Measurements from ENCODE around the gene SPACA4.

SPACA4 gene

DNA sequence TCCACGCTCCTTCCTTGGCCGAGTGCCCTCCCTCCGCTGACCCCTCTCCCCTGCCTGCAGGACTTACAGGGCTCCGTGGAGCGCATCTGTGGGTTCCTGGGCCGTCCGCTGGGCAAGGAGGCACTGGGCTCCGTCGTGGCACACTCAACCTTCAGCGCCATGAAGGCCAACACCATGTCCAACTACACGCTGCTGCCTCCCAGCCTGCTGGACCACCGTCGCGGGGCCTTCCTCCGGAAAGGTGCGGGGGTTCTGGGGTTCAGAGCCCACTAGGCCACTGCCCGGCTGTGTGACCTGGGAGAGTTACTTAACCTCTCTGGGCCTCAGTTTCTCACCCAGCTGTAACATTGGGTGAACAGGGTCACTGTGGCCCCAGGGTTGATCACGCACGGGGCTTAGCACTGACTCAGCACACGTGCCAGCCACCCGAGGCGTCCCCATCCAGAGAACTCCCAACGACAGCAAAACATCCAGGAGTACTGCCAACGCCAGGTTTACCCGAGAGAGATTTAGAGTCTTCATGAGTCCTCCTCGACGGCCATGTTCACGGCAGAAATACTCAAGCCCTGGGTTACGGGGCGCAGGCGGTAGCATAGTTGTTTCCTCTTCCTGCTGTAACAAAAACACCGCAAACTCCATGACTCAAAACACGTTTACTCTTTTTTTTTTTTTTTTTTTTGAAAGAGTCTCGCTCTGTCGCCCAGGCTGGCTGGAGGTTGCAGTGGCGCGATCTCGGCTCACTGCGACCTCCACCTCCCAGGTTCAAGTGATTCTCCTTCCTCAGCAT is 9.7 kb upstream of the SPACA4 start:
- DNase-seq (ENCODE audit: low spot score): no peak

DNA sequence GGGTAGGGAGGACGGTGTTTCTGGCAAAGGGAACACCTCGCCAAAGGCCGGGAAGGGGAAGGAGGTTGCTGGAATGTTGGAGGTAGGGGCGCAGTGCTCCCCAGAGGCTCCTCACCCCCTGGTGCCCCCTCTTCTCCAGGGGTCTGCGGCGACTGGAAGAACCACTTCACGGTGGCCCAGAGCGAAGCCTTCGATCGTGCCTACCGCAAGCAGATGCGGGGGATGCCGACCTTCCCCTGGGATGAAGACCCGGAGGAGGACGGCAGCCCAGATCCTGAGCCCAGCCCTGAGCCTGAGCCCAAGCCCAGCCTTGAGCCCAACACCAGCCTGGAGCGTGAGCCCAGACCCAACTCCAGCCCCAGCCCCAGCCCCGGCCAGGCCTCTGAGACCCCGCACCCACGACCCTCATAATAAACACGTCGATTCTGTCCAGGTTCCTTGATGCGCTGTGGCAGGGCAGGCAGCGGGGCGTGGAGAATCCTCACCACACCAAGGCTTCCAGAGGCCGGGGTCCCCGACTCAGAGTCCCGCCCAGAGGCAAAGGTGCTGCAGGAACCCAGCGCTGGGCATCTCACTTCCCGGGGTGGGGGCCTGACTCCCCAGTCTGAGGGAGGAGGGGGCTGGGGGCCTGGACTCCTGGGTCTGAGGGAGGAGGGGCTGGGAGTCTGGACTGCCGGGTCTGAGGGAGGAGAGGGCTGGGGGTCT is 7.4 kb upstream of the SPACA4 start:
- DNase-seq (ENCODE audit: low spot score): no peak

DNA sequence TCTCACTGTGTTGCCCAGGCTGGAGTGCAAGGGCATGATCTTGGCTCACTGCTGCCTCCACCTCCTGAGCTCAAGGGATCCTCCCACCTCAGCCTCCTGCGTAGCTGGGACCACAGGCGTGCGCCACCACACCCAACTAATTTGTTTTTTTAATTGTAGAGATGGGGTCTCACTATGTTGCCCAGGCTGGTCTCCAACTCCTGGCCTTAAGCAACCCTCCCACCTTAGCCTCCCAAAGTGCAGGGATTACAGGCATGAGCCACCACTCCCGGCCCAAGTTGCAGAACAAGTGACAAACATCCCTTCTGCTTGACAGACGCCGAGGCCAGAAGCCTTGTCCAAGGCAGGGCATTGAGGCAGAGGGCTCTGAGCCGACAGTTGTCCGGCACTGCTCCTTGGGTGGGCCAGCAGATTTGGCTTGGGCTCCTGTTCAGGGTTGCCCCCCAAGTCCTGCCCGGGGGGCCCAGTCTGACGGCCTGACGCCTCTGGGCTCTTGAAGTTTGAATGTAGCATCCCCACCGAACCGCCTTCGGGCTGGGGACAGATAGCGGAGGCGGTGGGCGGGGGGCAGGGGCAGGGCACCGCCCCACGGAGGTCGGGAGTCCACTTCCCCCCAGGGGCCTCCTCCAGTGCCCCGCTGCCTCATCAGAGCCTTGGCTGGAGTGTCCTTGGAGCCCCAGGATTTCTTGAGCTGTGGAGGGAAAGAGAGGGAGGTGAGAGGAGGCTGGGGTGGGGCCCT is 5.7 kb upstream of the SPACA4 start:
- no peak for DNase-seq (ENCODE audit: low spot score)

- DNase-seq (ENCODE audit: low spot score): no peak
Measured at GRCh38 chr19:48603001-48603400, 3.5 kb upstream of the SPACA4 start.

DNA sequence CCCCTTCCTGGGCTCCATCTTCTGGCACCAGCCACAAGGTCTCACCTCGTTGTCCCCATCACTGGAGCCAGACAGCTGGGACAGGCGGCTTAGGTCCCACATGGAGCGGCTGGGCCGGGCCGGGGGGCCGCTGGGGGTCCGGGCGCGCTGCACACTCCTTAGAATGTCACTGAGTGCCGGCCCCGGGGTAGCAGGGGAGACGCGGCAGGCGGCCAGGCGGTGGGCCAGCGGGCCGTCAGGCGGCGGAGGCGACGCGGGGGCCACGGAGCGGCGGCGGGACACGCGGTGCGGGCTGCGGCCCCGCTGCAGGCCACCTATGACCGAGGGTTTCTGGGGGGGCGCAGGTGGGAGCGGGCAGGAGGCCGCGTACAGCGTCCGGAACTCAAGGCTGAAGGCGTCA is 3.1 kb upstream of the SPACA4 start:
- no peak for DNase-seq (ENCODE audit: low spot score)

DNA sequence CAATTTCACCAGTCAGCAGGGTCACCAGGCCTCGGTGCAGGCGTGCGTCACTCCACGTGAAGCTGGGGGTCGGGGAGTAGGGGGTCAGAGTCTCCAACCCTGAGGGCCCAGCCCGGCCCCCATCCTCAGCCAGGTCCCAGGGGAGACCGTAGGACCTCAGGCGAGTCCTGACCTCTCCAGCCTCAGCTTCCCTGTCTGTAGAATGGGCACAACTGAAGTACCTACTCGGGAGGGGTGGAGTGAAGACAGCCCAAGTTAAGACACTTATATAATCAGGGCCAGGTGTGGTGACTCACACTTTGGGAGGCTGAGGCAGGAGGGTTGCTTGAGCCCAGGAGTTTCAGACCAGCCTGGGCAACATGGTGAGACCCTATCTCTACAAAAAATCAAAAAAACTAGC is 2.7 kb upstream of the SPACA4 start:
- no peak for DNase-seq (ENCODE audit: low spot score)

- DNase-seq (ENCODE audit: low spot score): no peak
Measured at GRCh38 chr19:48607359-48607755, 815 bp downstream of the SPACA4 start.

DNA sequence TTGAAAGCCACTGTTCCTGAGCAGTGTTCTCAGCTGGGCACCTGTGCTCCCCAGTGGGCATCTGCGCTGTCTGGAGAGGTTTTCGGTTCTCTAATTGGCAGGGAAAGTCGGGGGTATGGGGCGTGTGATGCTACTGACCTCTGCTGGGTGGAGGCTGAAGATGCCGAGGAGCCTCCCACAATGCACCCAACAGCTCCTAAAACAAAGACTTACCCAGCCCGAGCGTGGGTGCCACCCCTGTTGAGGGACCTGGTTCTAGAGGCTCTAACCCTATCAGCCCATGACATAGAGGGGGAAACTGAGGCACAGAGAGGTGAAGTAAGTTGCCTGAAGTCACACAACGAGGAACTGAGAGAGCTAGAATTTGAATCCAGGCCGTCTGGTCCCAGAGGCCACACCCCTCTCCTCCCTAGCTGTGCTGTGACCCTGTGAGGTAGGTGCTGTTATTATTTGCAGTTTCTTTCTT is 2.3 kb downstream of the SPACA4 start:
- DNase-seq (ENCODE audit: low spot score): peak; percentile 91

- DNase-seq (ENCODE audit: low spot score): no peak
Measured at GRCh38 chr19:48609571-48610108, 3.1 kb downstream of the SPACA4 start.

DNA sequence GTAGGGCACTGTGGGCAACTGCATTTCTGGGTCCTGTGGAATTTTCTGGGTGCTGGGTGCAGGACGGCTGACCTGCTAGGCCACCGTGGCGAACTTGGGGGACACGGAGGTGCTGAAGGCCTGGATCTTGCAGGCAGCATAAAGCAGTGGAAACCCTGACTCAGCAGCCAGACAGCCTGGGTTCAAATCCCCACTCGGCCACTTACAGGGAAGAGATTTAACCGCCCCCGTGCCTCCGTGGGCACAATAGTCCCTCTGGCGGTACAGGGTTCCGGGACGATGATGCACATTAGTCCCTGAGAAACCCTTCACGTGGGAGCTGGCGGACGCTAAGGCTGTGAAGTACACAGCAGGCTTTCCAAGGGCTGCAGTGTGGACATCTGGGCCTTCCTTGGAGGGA is 5.3 kb downstream of the SPACA4 start:
- no peak for DNase-seq (ENCODE audit: low spot score)

DNA sequence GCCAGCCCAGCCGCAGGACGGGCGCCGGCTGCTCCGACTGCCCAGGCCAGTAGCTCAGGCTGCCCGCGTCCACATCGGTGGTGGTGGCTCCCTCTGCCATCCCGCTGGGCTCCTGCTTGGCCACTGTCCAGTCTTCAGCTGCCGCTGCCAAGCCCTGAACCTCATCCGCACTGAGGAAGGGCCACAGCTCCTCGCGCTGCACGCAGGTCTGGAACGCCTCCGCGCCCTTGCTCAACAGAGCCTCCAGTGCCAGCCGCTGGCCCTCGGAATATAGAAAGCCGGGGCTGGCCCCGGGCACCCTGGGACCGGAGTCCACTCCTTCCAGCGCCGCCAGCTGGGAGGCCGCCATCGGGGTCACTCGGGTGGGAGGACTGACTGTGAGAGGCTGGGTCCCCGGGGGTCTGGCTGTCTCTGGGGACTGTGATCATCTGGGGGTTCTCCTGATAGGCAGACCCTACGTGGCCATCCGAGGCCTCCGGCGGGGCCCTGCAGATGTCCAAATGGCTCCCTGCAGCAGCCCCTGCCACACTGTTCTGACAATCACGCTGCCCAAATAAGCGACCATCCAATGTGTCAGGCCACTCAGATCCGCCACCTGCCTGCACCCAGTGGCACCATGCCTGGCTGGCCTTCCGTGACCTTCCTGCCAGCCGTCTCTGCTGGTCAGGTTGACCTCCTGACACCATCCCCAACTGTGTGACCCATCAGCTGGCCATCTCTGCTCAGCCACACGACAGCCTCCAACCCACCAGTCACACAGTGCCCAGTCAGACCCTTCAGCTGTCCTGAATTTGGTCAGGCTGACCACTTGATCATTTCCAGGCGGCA is 6.7 kb downstream of the SPACA4 start:
- DNase-seq (ENCODE audit: low spot score): no peak

- peak; percentile 47 for DNase-seq (ENCODE audit: low spot score)
Measured at GRCh38 chr19:48613852-48614435, 7.4 kb downstream of the SPACA4 start.

DNA sequence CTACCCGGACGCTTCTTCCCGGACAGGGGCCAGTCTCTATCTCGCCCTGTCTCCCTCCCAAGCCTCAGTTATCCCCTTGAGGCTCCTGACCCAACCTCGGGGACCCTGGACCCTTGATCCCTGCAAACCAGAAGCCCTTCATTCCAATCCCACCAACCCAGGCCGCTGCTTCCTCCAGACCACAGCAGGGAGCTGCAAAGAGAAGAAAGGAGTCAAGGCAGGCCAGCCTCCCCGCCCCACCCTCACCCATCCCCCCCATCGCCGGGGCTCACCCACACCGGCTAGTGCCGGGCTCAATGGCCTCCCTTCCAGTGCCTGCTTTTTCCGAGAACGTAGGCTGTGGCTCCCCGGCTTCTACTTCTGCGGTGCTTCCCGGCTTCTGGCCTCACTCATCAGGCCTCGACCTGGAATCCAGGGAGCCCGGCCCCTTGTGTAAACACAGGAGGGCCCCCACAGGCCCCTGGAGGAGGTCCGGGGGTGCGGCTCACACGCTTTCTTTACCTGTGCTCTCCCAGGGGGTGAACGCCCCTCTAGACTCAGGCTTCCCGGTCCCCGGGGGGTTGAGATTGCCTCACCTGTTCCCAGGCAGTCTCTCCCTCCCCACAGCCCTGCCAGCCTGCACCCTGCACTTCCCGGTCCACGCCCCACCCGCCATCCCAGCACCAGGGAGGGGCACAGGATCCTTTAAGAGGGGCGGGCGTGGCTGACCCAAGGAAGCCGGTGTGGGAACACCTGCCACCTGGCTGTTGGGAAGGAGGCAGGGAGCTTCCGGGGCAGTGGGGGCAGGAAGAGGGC is 8.1 kb downstream of the SPACA4 start, which contains the start of gene FAM83E:
TSS of gene FAM83E (minus strand) at position 641 of the 795 bp plus-strand sequence. CDS start 1,704 bp downstream, outside the sequence.
- peak; percentile 59 for DNase-seq (ENCODE audit: low spot score)

DNA sequence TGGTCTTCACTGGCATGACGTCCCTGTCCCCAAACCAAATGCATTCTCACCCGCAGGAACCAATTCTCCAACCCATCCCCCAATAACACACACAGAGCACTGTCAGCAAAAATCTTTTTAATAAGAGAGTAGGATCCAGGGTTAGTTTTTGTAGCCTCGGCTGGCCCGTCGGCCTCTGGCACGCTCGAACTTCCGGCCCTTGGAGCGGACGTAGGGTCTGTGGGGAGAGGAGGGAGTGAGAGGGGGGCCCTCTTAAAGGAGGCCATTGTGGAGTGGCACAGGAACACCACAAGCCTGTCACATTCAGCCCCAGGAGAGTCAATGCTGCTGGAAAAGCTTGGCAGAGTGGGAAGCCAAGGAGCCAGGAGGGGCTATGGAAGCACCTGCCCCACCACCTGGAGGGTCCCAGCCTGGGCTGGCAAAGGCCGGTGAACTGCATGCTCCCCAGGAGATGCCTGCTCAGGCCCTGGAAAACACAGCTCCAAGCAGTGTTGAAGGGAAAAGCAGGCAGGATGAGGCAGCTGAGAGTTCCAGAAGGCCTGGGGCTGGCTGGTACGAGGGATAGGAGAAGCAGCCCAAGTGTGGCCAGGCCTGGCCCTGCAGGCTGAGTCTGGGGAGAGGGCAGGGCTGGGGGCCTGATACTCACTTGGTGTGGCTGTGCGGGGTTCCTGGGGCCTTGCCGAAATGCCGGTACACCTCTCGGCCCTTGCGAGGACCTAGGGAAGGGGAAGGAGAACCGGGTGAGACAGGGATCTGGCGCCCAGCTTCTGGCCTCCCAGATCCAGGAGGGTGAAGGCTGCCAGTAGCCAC is 8.9 kb downstream of the SPACA4 start:
- no peak for DNase-seq (ENCODE audit: low spot score)

DNA sequence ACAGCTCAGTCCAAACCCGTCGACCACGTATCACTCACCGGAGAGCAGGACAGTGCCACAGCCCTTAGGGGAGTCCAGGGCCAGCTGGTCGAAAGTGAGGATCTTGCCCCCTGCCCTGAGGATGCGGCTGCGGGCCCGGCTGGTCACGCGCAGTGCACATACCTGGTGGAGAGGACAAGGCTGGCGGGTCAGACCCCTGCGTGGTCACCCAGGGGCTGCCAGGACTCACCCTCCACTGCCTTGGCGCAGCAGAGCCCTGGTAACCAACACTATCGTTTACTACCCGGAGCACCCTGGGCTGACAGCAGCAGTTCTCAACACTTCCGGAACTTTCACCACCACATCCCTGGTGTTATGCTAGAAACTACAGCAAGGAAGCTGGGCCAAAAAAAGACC is 9.5 kb downstream of the SPACA4 start:
- DNase-seq (ENCODE audit: low spot score): no peak

DNA sequence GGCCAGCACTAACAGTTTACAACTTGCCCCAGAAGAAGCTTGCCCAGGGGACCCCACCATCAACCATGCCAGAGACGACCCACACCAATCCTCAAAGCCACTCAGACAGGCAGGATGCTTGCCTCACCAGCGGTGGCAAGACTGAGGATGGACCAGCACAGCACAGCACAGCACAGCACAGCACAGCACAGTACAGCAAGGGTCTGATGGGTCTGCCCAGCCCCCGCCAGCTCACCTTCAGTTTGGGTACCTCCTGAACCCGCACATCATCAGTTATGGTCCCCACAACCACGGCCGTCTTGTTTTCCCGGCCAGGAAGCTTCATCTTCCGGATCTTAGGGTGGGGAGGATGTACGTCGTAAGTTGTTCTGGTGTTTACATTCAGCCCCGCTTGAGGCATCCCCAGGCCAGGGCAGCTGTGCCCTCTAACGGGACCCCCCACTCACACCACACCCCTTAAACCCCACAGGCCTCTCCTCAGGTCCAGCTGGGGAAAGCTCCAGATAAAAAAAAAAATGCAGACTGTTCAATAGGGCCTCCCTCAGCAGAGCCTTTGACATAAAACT is 10.0 kb downstream of the SPACA4 start:
- DNase-seq (ENCODE audit: low spot score): no peak

GRCh38 chr19:48617146-48617937 is 10.8 kb downstream of the SPACA4 start:
- DNase-seq (ENCODE audit: low spot score): no peak

DNA sequence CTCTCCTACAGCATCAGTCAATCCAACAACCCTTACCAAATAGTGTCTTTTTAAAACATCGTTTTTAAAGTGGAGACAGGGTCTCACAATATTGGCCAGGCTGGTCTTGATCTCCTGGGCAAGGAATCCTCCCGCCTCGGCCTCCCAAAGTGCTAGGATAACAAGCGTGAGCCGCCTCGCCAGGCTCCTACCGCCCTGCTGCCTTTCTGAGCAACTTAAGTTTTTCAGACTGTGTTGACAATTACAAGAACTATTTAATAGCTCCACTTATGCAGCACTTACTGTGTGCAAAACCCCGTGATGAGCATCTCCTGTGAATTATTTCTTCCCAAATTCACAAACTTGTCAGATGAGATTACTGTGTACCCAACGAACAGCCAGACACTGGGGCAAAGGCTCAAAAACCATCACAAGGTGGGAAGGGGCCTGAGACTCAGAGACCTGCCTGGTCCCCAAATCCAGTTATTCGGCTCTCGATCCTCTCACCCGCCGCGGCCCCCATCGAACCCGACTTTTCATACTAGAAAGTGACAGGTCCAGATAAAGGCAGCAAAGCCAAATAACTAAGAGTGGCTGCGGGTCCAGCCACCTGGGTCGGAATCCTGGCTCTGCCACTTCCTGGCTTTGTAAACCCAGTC is 11.9 kb downstream of the SPACA4 start:
- no peak for DNase-seq (ENCODE audit: low spot score)
